Heart left ventricle (tissue), 13 donors: ENCODE data around the gene TMEM42.

Source experiments
- POLR2A ChIP-seq, 2 donors: fragments of 450-650 bp; IDR thresholded peaks; one replicate each; pipeline ENCODE4 v1.6.1; 2017; ENCODE audit warnings: antibody characterized with exemption in 2 of 2, mild to moderate bottlenecking in 2 of 2, moderate library complexity in 2 of 2
- TF ChIP-seq, protein P1 (sequence below), 12 donors: fragments of 200-600 bp; sonication (generic) in 4 of 12; IDR thresholded peaks; one replicate each; pipeline versions ENCODE4 v1.5.0 to v1.8.0; 2018 to 2022; ENCODE audit warnings: antibody characterized with exemption in 12 of 12, mild to moderate bottlenecking in 5 of 12
- donor health status: ischemic (EF 13 %, LVEDD 7.1; RV severe dilation, severe dysfunction).
- donor health status: DM: no; HTN: yes; CAD: no.
- donor health status: DM: no; HTN: no; CAD: no.
- donor health status: ischemic (EF 25% LVEDD 6.9; RV normal size, moderate dysfunction).
- donor health status: ischemic (EF 25% LVEDD 5.7; RV mildly dilated, moderate dysfunction).
- donor health status: ischemic (EF 35%, LVEDD 5.7; RV mildly dilated, moderate dysfunction).
- donor health status: nonischemic (EF 11% LVEDD 7.7; RV severe dilation, severe dysfunction).
- donor health status: DM: yes; HTN: yes; CAD: no.
- donor health status: PGD.
- donor health status: ischemic (EF 29% LVEDD 5.4; RV normal size, mild dysfunction).
- donor health status: nonischemic (EF 23%, LVEDD 6.1; RV moderate dilation, normal function).

DNA sequence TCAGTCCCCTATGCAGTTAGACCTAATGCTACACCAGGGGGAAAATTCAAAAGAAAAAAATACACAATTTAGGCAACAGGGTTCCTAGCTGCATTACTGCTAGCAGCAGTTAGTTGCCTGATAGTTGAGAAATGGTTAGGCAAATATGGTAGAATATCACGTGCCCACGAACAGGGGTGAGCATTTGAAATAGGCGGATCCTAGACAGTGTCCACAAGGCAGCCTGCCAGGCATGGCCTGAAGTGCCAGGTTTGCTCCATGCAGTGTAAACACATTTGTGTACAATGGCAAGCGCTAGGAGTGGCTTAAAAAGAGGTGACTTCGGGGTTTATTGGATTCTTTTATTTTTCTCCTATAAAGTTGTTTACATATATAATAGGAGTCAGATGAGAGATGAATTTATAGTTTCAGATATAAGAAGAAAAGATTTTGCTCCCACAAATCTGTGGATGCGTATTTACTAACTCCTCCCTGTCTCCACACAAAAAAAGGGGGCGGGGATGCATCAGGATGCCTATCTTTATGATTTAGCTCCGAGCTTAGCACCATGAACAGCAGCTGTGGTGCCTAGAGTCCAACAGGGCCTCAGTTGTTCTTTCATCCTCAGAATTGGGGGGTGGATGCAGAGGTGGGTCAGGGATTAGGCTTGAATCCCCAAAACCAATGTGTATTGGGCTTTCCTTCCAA, 8.8 kb downstream of the TMEM42 start:
- TF ChIP-seq, protein P1, sequence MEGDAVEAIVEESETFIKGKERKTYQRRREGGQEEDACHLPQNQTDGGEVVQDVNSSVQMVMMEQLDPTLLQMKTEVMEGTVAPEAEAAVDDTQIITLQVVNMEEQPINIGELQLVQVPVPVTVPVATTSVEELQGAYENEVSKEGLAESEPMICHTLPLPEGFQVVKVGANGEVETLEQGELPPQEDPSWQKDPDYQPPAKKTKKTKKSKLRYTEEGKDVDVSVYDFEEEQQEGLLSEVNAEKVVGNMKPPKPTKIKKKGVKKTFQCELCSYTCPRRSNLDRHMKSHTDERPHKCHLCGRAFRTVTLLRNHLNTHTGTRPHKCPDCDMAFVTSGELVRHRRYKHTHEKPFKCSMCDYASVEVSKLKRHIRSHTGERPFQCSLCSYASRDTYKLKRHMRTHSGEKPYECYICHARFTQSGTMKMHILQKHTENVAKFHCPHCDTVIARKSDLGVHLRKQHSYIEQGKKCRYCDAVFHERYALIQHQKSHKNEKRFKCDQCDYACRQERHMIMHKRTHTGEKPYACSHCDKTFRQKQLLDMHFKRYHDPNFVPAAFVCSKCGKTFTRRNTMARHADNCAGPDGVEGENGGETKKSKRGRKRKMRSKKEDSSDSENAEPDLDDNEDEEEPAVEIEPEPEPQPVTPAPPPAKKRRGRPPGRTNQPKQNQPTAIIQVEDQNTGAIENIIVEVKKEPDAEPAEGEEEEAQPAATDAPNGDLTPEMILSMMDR (IDR thresholded peaks at IDR 0.05), result no peak
- no peak for TF ChIP-seq POLR2A (IDR thresholded peaks at IDR 0.05)
